Limb (tissue), 2 donors: ENCODE results near the gene LIPC.

Experiments
- DNase-seq, 2 donors: peaks; one replicate each; pipeline ENCODE4 v3.0.0-alpha.2; 2016; ENCODE audit errors: extremely low spot score in 2 of 2

LIPC gene

GRCh38 chr15:58611731-58612676, 180.2 kb downstream of the LIPC start:
- DNase-seq = no peak

- no peak for DNase-seq
Measured at GRCh38 chr15:58616171-58616570, 184.4 kb downstream of the LIPC start.
